H1 (cell line): Measurements from ENCODE around the gene SLC35F6. TPM values are rescaled to one million over a fixed set of nuclear protein-coding genes. Genes with fewer than 3 reads are reported as not detected.
A peak's percentile ranks its signal among the peaks of the same experiment; 100 is the strongest.

Experiments used
- CTCF ChIA-PET: fragments of 300-600 bp; sonication (Branson Sonifier 250); formaldehyde crosslinking; loops from one replicate; lab custom pipeline; 2021; ENCODE audit not compliant: partially characterized antibody; lab: Charles Lee
- POLR2A ChIA-PET: fragments of 300-600 bp; sonication (Branson Sonifier 250); formaldehyde crosslinking; loops from one replicate; lab custom pipeline; 2021; ENCODE audit warnings: inconsistent platforms; ENCODE audit not compliant: partially characterized antibody; lab: Charles Lee
- DNase-seq, 2 experiments: peaks; one replicate each; pipeline versions ENCODE4 v3.0.0 to v3.0.0-alpha.2; 2010 to 2022; ENCODE audit warnings: low spot score in 2 of 2, low read depth in 1 of 2, mixed read lengths in 1 of 2
- FAIRE-seq: peaks from 2 replicates; lab custom pipeline; 2011; peaks lifted over from hg19 to GRCh38; lab: Jason Lieb, UNC
- H2AFZ ChIP-seq: 2 replicates; pipeline ENCODE4 v1.8.1; 2012; ENCODE audit warnings: low read length, inconsistent platforms
- H2AK5ac ChIP-seq: 2 replicates; pipeline ENCODE4 v1.6.1; 2013; ENCODE audit warnings: low read depth, low read length
- H2BK120ac ChIP-seq: replicated peaks from 2 replicates; pipeline ENCODE3; 2013; ENCODE audit warnings: low read depth, low read length, inconsistent platforms
- H2BK12ac ChIP-seq: 2 replicates; pipeline ENCODE4 v1.6.1; 2013; ENCODE audit warnings: low read depth, low read length
- H2BK15ac ChIP-seq: 2 replicates; pipeline ENCODE4 v1.6.1; 2013; ENCODE audit warnings: low read length
- H2BK20ac ChIP-seq: 2 replicates; pipeline ENCODE4 v1.6.1; 2013; ENCODE audit warnings: low read length
- H2BK5ac ChIP-seq: 2 replicates; pipeline ENCODE4 v1.6.1; 2013; ENCODE audit warnings: low read depth, low read length
- H3K14ac ChIP-seq: 2 replicates; pipeline ENCODE4 v1.6.1; 2013; ENCODE audit warnings: inconsistent platforms; ENCODE audit not compliant: insufficient read length
- H3K18ac ChIP-seq: 2 replicates; pipeline ENCODE4 v1.6.1; 2013; ENCODE audit warnings: low read length; ENCODE audit errors: extremely low read depth
- H3K23ac ChIP-seq: 2 replicates; pipeline ENCODE4 v1.6.1; 2013; ENCODE audit warnings: inconsistent platforms; ENCODE audit not compliant: insufficient read length
- H3K23me2 ChIP-seq: 2 replicates; pipeline ENCODE4 v1.6.1; 2013; ENCODE audit warnings: low read depth, low read length
- H3K27ac ChIP-seq: 2 replicates; pipeline ENCODE4 v1.6.1; 2011; ENCODE audit warnings: low read depth, low read length, inconsistent platforms
- H3K27me3 ChIP-seq, 4 experiments: replicated peaks in 1 of 4; 1 replicate in 1 of 4; 2 replicates in 3 of 4; pipeline versions ENCODE4 v1.6.1 to v1.8.1; 2011 to 2013; ENCODE audit warnings: low read length in 3 of 4, mild to moderate bottlenecking in 3 of 4, inconsistent platforms in 2 of 4, mixed read lengths in 2 of 4, moderate library complexity in 1 of 4; ENCODE audit not compliant: control insufficient read depth in 3 of 4, insufficient read depth in 3 of 4; ENCODE audit errors: extremely low read depth in 1 of 4
- H3K36me3 ChIP-seq, 4 experiments: 2 replicates each; pipeline versions ENCODE4 v1.6.1 to v1.8.1; 2011 to 2013; ENCODE audit warnings: mild to moderate bottlenecking in 4 of 4, low read length in 3 of 4, moderate library complexity in 2 of 4, control low read depth in 1 of 4, inconsistent platforms in 1 of 4; ENCODE audit not compliant: insufficient read depth in 4 of 4, control insufficient read depth in 2 of 4
- H3K4ac ChIP-seq: replicated peaks from 2 replicates; pipeline ENCODE3; 2013; ENCODE audit warnings: low read length, low read depth, mixed read lengths, inconsistent platforms; ENCODE audit not compliant: insufficient read length
- H3K4me1 ChIP-seq, 4 experiments: replicated peaks in 1 of 4; 1 replicate in 1 of 4; 2 replicates in 3 of 4; pipeline versions ENCODE4 v1.6.1 to v1.8.1; 2011 to 2013; ENCODE audit warnings: low read length in 3 of 4, inconsistent platforms in 2 of 4, mixed read lengths in 1 of 4; ENCODE audit not compliant: insufficient read depth in 4 of 4, control insufficient read depth in 3 of 4
- H3K4me2 ChIP-seq, 2 experiments: 2 replicates each; pipeline versions ENCODE4 v1.6.1 to v1.8.1; 2011 to 2013; ENCODE audit warnings: low read depth in 2 of 2, low read length in 2 of 2, control low read depth in 1 of 2, inconsistent platforms in 1 of 2, mild to moderate bottlenecking in 1 of 2; ENCODE audit not compliant: insufficient read depth in 1 of 2
- H3K4me3 ChIP-seq, 4 experiments: fragments of 200-600, 300-600 bp in 1 of 4; sonication (generic), shearing (Covaris generic), sonication (Bioruptor Twin) in 1 of 4; 2 replicates each; pipeline versions ENCODE4 v1.5.1 to v1.8.1; 2011 to 2016; ENCODE audit warnings: low read length in 4 of 4, low read depth in 3 of 4, control low read depth in 2 of 4, inconsistent platforms in 2 of 4, mild to moderate bottlenecking in 2 of 4, mixed read lengths in 1 of 4, moderate library complexity in 1 of 4; ENCODE audit not compliant: insufficient read depth in 2 of 4; ENCODE audit errors: extremely low read depth in 1 of 4
- H3K56ac ChIP-seq: replicated peaks from 2 replicates; pipeline ENCODE3; 2013; ENCODE audit warnings: low read depth, mild to moderate bottlenecking, mixed read lengths, low read length, inconsistent platforms; ENCODE audit not compliant: insufficient read length
- H3K79me1 ChIP-seq: 2 replicates; pipeline ENCODE4 v1.6.1; 2013; ENCODE audit warnings: low read depth, low read length, control low read depth
- H3K79me2 ChIP-seq, 2 experiments: 2 replicates each; pipeline versions ENCODE4 v1.6.1 to v1.8.1; 2012 to 2013; ENCODE audit warnings: low read length in 2 of 2, mild to moderate bottlenecking in 2 of 2, inconsistent platforms in 1 of 2; ENCODE audit not compliant: insufficient read depth in 2 of 2, control insufficient read depth in 1 of 2
- H3K9ac ChIP-seq, 4 experiments: replicated peaks in 1 of 4; 1 replicate in 1 of 4; 2 replicates in 3 of 4; pipeline versions ENCODE4 v1.6.1 to v1.8.1; 2011 to 2013; ENCODE audit warnings: low read depth in 3 of 4, low read length in 3 of 4, control low read depth in 2 of 4, mild to moderate bottlenecking in 2 of 4, moderate library complexity in 2 of 4, inconsistent platforms in 1 of 4; ENCODE audit errors: extremely low read depth in 1 of 4
- H3K9me3 ChIP-seq, 2 experiments: 2 replicates each; pipeline versions ENCODE4 v1.6.1 to v1.8.1; 2012 to 2013; ENCODE audit warnings: mild to moderate bottlenecking in 2 of 2, moderate library complexity in 2 of 2, control low read depth in 1 of 2, inconsistent platforms in 1 of 2, low read depth in 1 of 2, low read length in 1 of 2, mixed read lengths in 1 of 2; ENCODE audit not compliant: insufficient read depth in 2 of 2
- H4K20me1 ChIP-seq, 2 experiments: replicated peaks in 1 of 2; 2 replicates each; pipeline versions ENCODE3 to v1.8.1; 2011 to 2013; ENCODE audit warnings: inconsistent platforms in 2 of 2, low read length in 2 of 2, mild to moderate bottlenecking in 1 of 2; ENCODE audit not compliant: insufficient read depth in 2 of 2, control insufficient read depth in 1 of 2
- H4K5ac ChIP-seq: 2 replicates; pipeline ENCODE4 v1.6.1; 2013; ENCODE audit warnings: low read length, low read depth, mixed read lengths, inconsistent platforms; ENCODE audit not compliant: insufficient read length
- H4K8ac ChIP-seq: 2 replicates; pipeline ENCODE4 v1.8.0; 2013; ENCODE audit warnings: mild to moderate bottlenecking, moderate library complexity, low read length, inconsistent platforms; ENCODE audit not compliant: insufficient read depth; ENCODE audit errors: extremely low read depth
- H4K91ac ChIP-seq: replicated peaks from 2 replicates; pipeline ENCODE3; 2013; ENCODE audit warnings: low read length, mixed read lengths, inconsistent platforms; ENCODE audit not compliant: insufficient read length
- BACH1 ChIP-seq: IDR thresholded peaks from 2 replicates; pipeline ENCODE4 v1.6.1; 2012; ENCODE audit warnings: low read length, improper control_type of control experiment
- EGR1 ChIP-seq: IDR thresholded peaks from 2 replicates; pipeline ENCODE4 v1.6.1; 2011; ENCODE audit warnings: low read depth, low read length, borderline replicate concordance
- JUND ChIP-seq: IDR thresholded peaks from 2 replicates; pipeline ENCODE4 v1.6.1; 2011; ENCODE audit warnings: mild to moderate bottlenecking, improper control_type of control experiment, low read length
- POLR2AphosphoS5 ChIP-seq: IDR thresholded peaks from 2 replicates; pipeline ENCODE4 v1.6.1; 2011; ENCODE audit warnings: low read depth, low read length
- TAF7 ChIP-seq: optimal IDR thresholded peaks from 2 replicates; pipeline ENCODE3; 2011; ENCODE audit warnings: low read depth, mild to moderate bottlenecking, inconsistent platforms, low read length, moderate library complexity, borderline replicate concordance
- WGBS, 2 experiments: shearing (Covaris generic) in 1 of 2; methylation state at CpG; one replicate each; pipeline versions ENCODE4 v1.1.6 to v1.1.7; 2013 to 2015; ENCODE audit warnings: low lambda C conversion rate in 2 of 2, mixed read lengths in 2 of 2, inconsistent platforms in 1 of 2, low coverage in 1 of 2, missing lambda C conversion rate in 1 of 2; ENCODE audit not compliant: insufficient replicate concordance in 2 of 2, insufficient coverage in 1 of 2, insufficient read length in 1 of 2; ENCODE audit errors: extremely low coverage in 1 of 2, missing lambda C conversion rate in 1 of 2; 5-methylcytosine and 5-hydroxymethylcytosine counted together
- polyA plus RNA-seq, 7 experiments: library from polyadenylated mRNA; depleted of rRNA in 3 of 7; stranded (reverse) in 5 of 7; unstranded in 2 of 7; fragments of >200 nt in 5 of 7; fragments of 200-250 nt in 2 of 7; gene quantifications; 1 replicate in 5 of 7; 2 replicates in 1 of 7; 4 replicates in 1 of 7; pipeline versions ENCODE4 v1.2.1 to v1.2.3, GENCODE V29; 2011 to 2013; ENCODE audit warnings: missing spikeins in 2 of 7, mixed read lengths in 2 of 7
- total RNA-seq: library from RNA; stranded (reverse); fragmentation: NEBNext Ultra II Directional; extraction: Animal tissue kit (Norgen Biotek cat#: 25700); gene quantifications from 2 replicates; pipeline ENCODE4 v1.2.1, GENCODE V29; 2021

SLC35F6 gene
- total and polyA plus RNA-seq, 2 of the 8 experiments (the other 6 are each of a cell fraction or from before 2014, with no cell fraction given): 11.2 to 13.5 TPM

GRCh38 chr2:26743852-26744251 lies 20.2 kb upstream of the SLC35F6 start:
- no peaks in the 10 kb centered on the region for H3K79me2 ChIP-seq
- no peak overlapping the region for H2BK120ac ChIP-seq
- ChIA-PET CTCF (interaction anchor here (1.4 to 14.9 kb wide), 12 partner anchors 10 to 224 kb away, joined by 4 to 367 read pairs (median 13); no protein-coding TSS in a partner anchor), POLR2A (no interaction called here)
- no peak overlapping the region for H3K4me3 ChIP-seq
- no peak overlapping the region for H3K4me2 ChIP-seq
- no peaks in the 10 kb centered on the region for H4K20me1 ChIP-seq
- H3K36me3 ChIP-seq: no peaks in the 10 kb centered on the region
- H3K4ac ChIP-seq: no peak overlapping the region
- H3K23ac ChIP-seq: no peak overlapping the region
- H3K18ac ChIP-seq: no peak overlapping the region
- H3K27me3 ChIP-seq: no peaks in the 10 kb centered on the region
- H2BK15ac ChIP-seq: no peak overlapping the region
- no peak overlapping the region for H4K5ac ChIP-seq
- H4K8ac ChIP-seq: no peak overlapping the region
- H3K9me3 ChIP-seq: no peaks in the 10 kb centered on the region
- DNase-seq (no peak), FAIRE-seq (no peak)
- no peak overlapping the region for H2BK20ac ChIP-seq
- no peak overlapping the region for H2BK5ac ChIP-seq
- H3K23me2 ChIP-seq: no peaks in the 10 kb centered on the region
- 84% methylated on average over 3 of the region's 3 CpGs; no CpG with 5 or more reads in 1 of the 2 experiments for WGBS, 2 experiments
- H2BK12ac ChIP-seq: 0 out of 2 replicates have a peak overlapping the region, but pooled peaks have one; percentile 9
- H2AK5ac ChIP-seq: no peak overlapping the region
- no peak overlapping the region for H4K91ac ChIP-seq
- no peak overlapping the region for H3K14ac ChIP-seq
- no peaks in the 10 kb centered on the region for H3K4me1 ChIP-seq
- no peak overlapping the region for H3K56ac ChIP-seq
- TF ChIP-seq BACH1: no peak
- no peak for TF ChIP-seq EGR1
- no peak for TF ChIP-seq TAF7
- TF ChIP-seq JUND: no peak
- no peak for TF ChIP-seq POLR2AphosphoS5
- no peak overlapping the region for H3K27ac ChIP-seq
- H3K9ac ChIP-seq: no peak overlapping the region
- no peaks in the 10 kb centered on the region for H3K79me1 ChIP-seq
- no peak overlapping the region for H2AFZ ChIP-seq
